Medulla oblongata (tissue), 1 donor: ENCODE measurements around the gene RAB1A.

Experiments used
- DNase-seq: peaks from one replicate; pipeline ENCODE4 v3.0.0-alpha.2; 2015; ENCODE audit errors: extremely low spot score

The RAB1A gene

GRCh38 chr2:65093211-65093610 is 36.7 kb downstream of the RAB1A start:
- DNase-seq = no peak

- DNase-seq = no peak
Observed at GRCh38 chr2:65092791-65093190, 37.1 kb downstream of the RAB1A start.

- no peak for DNase-seq
Observed at GRCh38 chr2:65085148-65085547, 44.8 kb downstream of the RAB1A start.

- peak; percentile 60 for DNase-seq
Observed at GRCh38 chr2:65081232-65081685, 48.6 kb downstream of the RAB1A start.

- no peak for DNase-seq
Observed at GRCh38 chr2:65079017-65079416, 50.9 kb downstream of the RAB1A start.

GRCh38 chr2:65077898-65078297 is 52.0 kb downstream of the RAB1A start:
- no peak for DNase-seq

- DNase-seq = no peak
Observed at GRCh38 chr2:65076345-65076710, 53.6 kb downstream of the RAB1A start.

GRCh38 chr2:65075605-65076344 is 54.1 kb downstream of the RAB1A start:
- DNase-seq = no peak

- no peak for DNase-seq
Observed at GRCh38 chr2:65075176-65075575, 54.7 kb downstream of the RAB1A start.

GRCh38 chr2:65073879-65074565 is 55.9 kb downstream of the RAB1A start:
- DNase-seq = no peak

GRCh38 chr2:65072181-65072970 is 57.5 kb downstream of the RAB1A start:
- DNase-seq = no peak

- no peak for DNase-seq
Observed at GRCh38 chr2:65071499-65072180, 58.3 kb downstream of the RAB1A start.

GRCh38 chr2:65070856-65071255 is 59.0 kb downstream of the RAB1A start:
- no peak for DNase-seq

- DNase-seq = peak; percentile 38
Observed at GRCh38 chr2:65070172-65070830, 59.6 kb downstream of the RAB1A start.

- no peak for DNase-seq
Observed at GRCh38 chr2:65069439-65069824, 60.5 kb downstream of the RAB1A start.

GRCh38 chr2:65067806-65068553 is 61.9 kb downstream of the RAB1A start:
- no peak for DNase-seq

GRCh38 chr2:65064728-65065552 is 65.0 kb downstream of the RAB1A start:
- DNase-seq = peak; percentile 84

GRCh38 chr2:65062843-65063825 is 66.8 kb downstream of the RAB1A start:
- DNase-seq = no peak

- DNase-seq = no peak
Observed at GRCh38 chr2:65061910-65062339, 68.0 kb downstream of the RAB1A start.
